ENCODE data around the gene MBOAT2.
"Not testable (repeated sequence)": the region's sequence is repeated elsewhere in the genome, so short reads cannot be mapped to it uniquely, and the experiment has no call there.

- TF ChIP-seq CTCF (optimal IDR thresholded peaks at IDR 0.05 in 1 of 3, IDR thresholded peaks at IDR 0.05 in 1 of 3, conservative IDR thresholded peaks at IDR 0.05 in 1 of 3; ENCODE audit: extremely low read depth in 1 of 3, insufficient read depth in 2 of 3, low read length in 3 of 3); EZH2 (IDR thresholded peaks at IDR 0.05; ENCODE audit: low read length): not testable (repeated sequence)
These were observed 73.3 kb downstream of the MBOAT2 start for GRCh38 chr2:8930185-8930584.

All from keratinocyte (primary cell).